DND-41 (cell line): ENCODE data around the gene ZNF451.

Source experiments
- EZH2 ChIP-seq: IDR thresholded peaks from 3 replicates; pipeline ENCODE4 v1.6.1; 2012; ENCODE audit warnings: borderline replicate concordance, low read depth, mild to moderate bottlenecking, moderate library complexity, low read length, inconsistent platforms; ENCODE audit not compliant: severe bottlenecking
- TF ChIP-seq, protein P1 (sequence below): IDR thresholded peaks from 2 replicates; pipeline ENCODE4 v1.5.1; 2012; ENCODE audit warnings: borderline replicate concordance, low read length, moderate library complexity, mild to moderate bottlenecking; ENCODE audit not compliant: poor library complexity, severe bottlenecking; ENCODE audit errors: extremely low read depth

DNA sequence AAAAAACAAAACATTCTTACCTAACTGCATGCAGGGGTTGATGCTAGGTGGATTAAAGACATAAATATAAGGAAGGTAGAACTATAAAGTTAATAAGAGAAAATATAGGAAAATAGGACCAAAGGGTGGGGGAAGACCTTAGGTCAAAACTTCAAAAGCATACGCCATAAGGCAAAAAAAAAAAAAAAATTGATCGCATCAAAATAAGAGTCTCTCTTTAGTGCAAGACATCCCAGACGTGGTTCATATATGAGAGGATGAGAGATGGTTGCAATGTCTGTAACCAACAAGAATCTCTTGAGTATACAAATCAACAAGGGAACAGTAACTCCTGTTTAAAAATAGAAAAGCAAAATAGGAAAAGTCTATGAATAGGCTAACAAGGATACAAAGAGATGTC lies 90.6 kb downstream of the ZNF451 start:
- TF ChIP-seq, protein P1, sequence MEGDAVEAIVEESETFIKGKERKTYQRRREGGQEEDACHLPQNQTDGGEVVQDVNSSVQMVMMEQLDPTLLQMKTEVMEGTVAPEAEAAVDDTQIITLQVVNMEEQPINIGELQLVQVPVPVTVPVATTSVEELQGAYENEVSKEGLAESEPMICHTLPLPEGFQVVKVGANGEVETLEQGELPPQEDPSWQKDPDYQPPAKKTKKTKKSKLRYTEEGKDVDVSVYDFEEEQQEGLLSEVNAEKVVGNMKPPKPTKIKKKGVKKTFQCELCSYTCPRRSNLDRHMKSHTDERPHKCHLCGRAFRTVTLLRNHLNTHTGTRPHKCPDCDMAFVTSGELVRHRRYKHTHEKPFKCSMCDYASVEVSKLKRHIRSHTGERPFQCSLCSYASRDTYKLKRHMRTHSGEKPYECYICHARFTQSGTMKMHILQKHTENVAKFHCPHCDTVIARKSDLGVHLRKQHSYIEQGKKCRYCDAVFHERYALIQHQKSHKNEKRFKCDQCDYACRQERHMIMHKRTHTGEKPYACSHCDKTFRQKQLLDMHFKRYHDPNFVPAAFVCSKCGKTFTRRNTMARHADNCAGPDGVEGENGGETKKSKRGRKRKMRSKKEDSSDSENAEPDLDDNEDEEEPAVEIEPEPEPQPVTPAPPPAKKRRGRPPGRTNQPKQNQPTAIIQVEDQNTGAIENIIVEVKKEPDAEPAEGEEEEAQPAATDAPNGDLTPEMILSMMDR: no peak
- TF ChIP-seq EZH2: no peak
